Activated CD4-positive, alpha-beta T cell treated with anti-CD3 and anti-CD28 coated beads, Interleukin-2, amount 50 U/mL, for 16 hours (primary cell): ENCODE data around the gene GALNT13.

Source experiments
- DNase-seq: peaks from one replicate; pipeline ENCODE4 v3.0.0-alpha.2; 2020

The GALNT13 gene

DNA sequence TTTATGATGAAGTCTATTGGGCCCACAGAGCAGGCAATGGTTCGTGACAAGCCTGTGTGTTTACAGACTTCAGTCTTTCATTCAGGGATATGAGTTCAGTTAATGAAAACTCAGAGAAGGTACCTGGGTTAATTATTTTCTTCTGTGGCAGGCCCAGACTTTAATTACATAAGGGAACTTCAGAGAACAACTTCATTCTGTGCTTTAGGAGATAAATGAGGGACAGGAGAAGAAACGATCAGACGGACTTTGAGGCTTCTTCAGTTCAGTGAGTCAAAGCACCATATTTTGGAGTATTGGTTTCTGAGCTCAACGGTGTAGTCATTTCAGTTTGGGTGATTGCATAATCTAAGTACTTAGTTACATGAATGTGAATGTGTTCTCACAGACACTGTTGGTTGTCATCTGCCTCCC is 623.7 kb downstream of the GALNT13 start:
- DNase-seq: no peak

DNA sequence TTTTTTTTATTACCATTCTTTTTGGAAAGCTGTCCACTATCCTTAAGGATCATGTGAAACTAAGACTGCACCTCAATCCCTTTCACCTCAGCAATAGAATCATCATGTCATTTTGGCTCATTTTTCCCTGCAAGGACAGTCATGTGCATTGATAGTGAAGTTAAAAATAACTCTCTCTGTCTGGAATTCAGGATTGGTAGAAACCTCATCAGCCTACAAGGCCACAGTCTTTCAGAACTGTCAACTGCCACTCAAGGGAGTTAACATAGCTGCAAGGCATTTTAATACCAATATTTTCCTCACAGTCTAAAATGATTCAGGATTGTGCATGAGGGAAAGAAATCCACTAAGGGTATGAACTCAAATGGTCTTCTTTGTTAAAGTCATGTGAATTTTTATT is 625.3 kb downstream of the GALNT13 start:
- no peak for DNase-seq
